ENCODE results near the gene PRSS27.
"Not testable (repeated sequence)": the region's sequence is repeated elsewhere in the genome, so short reads cannot be mapped to it uniquely, and the experiment has no call there.

- not testable (repeated sequence) for TF ChIP-seq CTCF, POLR2AphosphoS5, POLR2A (IDR thresholded peaks at IDR 0.05)
Observed at GRCh38 chr16:2686075-2686474, 33.9 kb downstream of the PRSS27 start.
